Transverse colon (tissue), 4 donors: ENCODE data around the gene POMT1. TPM values are rescaled to one million over a fixed set of nuclear protein-coding genes. Genes with fewer than 3 reads are reported as not detected.

Experiments
- DNase-seq: peaks from one replicate; pipeline ENCODE4 v3.0.0-alpha.2; 2019
- H3K27ac ChIP-seq, 4 donors: fragments of 200-600 bp; sonication (generic); 2 replicates each; pipeline ENCODE4 v1.5.1; 2016 to 2018; ENCODE audit warnings: inconsistent platforms in 4 of 4
- H3K27me3 ChIP-seq: fragments of 200-600 bp; sonication (generic); 2 replicates; pipeline ENCODE4 v1.5.1; 2017; ENCODE audit warnings: inconsistent platforms
- H3K36me3 ChIP-seq, 4 donors: fragments of 200-600 bp; sonication (generic); 2 replicates each; pipeline ENCODE4 v1.5.1; 2017 to 2019; ENCODE audit warnings: inconsistent platforms in 4 of 4
- H3K4me1 ChIP-seq, 4 donors: fragments of 200-600 bp; sonication (generic); 2 replicates each; pipeline ENCODE4 v1.5.1; 2017 to 2020; ENCODE audit warnings: inconsistent platforms in 4 of 4
- H3K4me3 ChIP-seq, 4 donors: fragments of 200-600 bp; sonication (generic); 1 replicate in 1 of 4; 2 replicates in 3 of 4; pipeline versions ENCODE4 v1.5.1 to v1.6.1; 2017 to 2019; ENCODE audit warnings: inconsistent platforms in 4 of 4
- H3K9me3 ChIP-seq, 2 donors: fragments of 200-600 bp; sonication (generic); 2 replicates each; pipeline ENCODE4 v1.5.1; 2017 to 2019; ENCODE audit warnings: inconsistent platforms in 2 of 2
- CTCF ChIP-seq, 5 experiments: fragments of 200-600 bp in 3 of 5; fragments of 450-650 bp in 2 of 5; sonication (generic) in 3 of 5; IDR thresholded peaks; 1 replicate in 2 of 5; 2 replicates in 3 of 5; pipeline ENCODE4 v1.5.1; 2016 to 2017; ENCODE audit warnings: antibody characterized with exemption in 5 of 5, inconsistent platforms in 3 of 5, mild to moderate bottlenecking in 2 of 5, moderate library complexity in 1 of 5
- EP300 ChIP-seq: sonication (generic); formaldehyde crosslinking; IDR thresholded peaks from one replicate; pipeline ENCODE4 v1.6.1; 2017; ENCODE audit warnings: antibody characterized with exemption, low read depth
- POLR2A ChIP-seq: fragments of 450-650 bp; IDR thresholded peaks from one replicate; pipeline ENCODE4 v1.6.1; 2016; ENCODE audit warnings: antibody characterized with exemption, mild to moderate bottlenecking, moderate library complexity
- POLR2AphosphoS5 ChIP-seq, 3 donors: sonication (generic); formaldehyde crosslinking; IDR thresholded peaks; one replicate each; pipeline ENCODE4 v1.6.1; 2016; ENCODE audit warnings: antibody characterized with exemption in 3 of 3
- WGBS, 2 donors: methylation state at CpG; one replicate each; pipeline ENCODE4 v1.1.5; 2018; ENCODE audit warnings: low coverage in 1 of 2; 5-methylcytosine and 5-hydroxymethylcytosine counted together
- in situ Hi-C, 4 donors: fragments of 200-750 bp; cut with MboI; loops; one replicate each; pipeline versions ENCODE4 v1.15.0 to v1.15.1; 2017; ENCODE audit warnings: low sequenced_read_pairs in 3 of 4, low pct_ligation_motif_present in 1 of 4, low pct_unique_long_range_greater_than_20kb in 1 of 4
- intact Hi-C: fragments of 100-400 bp; cut with DNase I; formaldehyde crosslinking; loops from one replicate; pipeline ENCODE4 v1.15.1; 2023; ENCODE audit warnings: low total_unique reads
- total RNA-seq, 4 donors: library from RNA; depleted of rRNA; stranded (reverse); fragments of >200 nt; gene quantifications; one replicate each; pipeline ENCODE4 v1.1.0, GENCODE V29; 2016

The POMT1 gene
- total RNA-seq, 4 donors from 2014 or later = 37.5 to 178 (median 69.5) TPM

GRCh38 chr9:131480258-131480657 lies 22.5 kb upstream of the POMT1 start:
- 100% methylated on average over 1 of the region's 1 CpG; no CpG with 5 or more reads in 1 of the 2 donors for WGBS, 2 donors
- H3K36me3 ChIP-seq = peaks cover 0 to 77% (median 25%) of the 10 kb centered on the region in 4 donors

GRCh38 chr9:131481441-131482342 lies 21.0 kb upstream of the POMT1 start:
- WGBS, 2 donors = 80 to 82% methylated on average over 5 to 19 of the region's 19 CpGs
- in situ Hi-C loops (loop anchor here in 3 of 4 donors (10.0 to 25.0 kb wide), 3 partner anchors 117 to 256 kb away; partner anchors contain the start of gene RAPGEF1 (in 1 of the 3)), intact Hi-C loops (no loop called here)
- peak overlapping the region in 2 of 4 donors; percentile 17 to 36 for H3K27ac ChIP-seq
- no peaks in the 10 kb centered on the region for H3K27me3 ChIP-seq
- no peak overlapping the region for H3K4me3 ChIP-seq
- TF ChIP-seq POLR2AphosphoS5 (IDR thresholded peaks at IDR 0.05) (no peak), EP300 (no peak)
- no peak for DNase-seq
- H3K36me3 ChIP-seq = peaks cover 0 to 77% (median 25%) of the 10 kb centered on the region in 4 donors
- H3K9me3 ChIP-seq = no peaks in the 10 kb centered on the region
- no peaks in the 10 kb centered on the region for H3K4me1 ChIP-seq

More at GRCh38 chr9:131480258-131480657, 22.5 kb upstream of the POMT1 start:
- no peaks in the 10 kb centered on the region for H3K9me3 ChIP-seq
- DNase-seq = no peak
- intact Hi-C loops (no loop called here), in situ Hi-C loops (loop anchor here in 3 of 4 donors (10.0 to 25.0 kb wide), 3 partner anchors 115 to 257 kb away; partner anchors contain the start of gene RAPGEF1 (in 1 of the 3))
- H3K4me1 ChIP-seq = no peaks in the 10 kb centered on the region
- no peak for TF ChIP-seq CTCF (IDR thresholded peaks at IDR 0.05)
- TF ChIP-seq EP300 = no peak
- no peak for TF ChIP-seq POLR2A
- no peak overlapping the region for H3K4me3 ChIP-seq
- H3K27ac ChIP-seq = no peak overlapping the region
- H3K27me3 ChIP-seq = no peaks in the 10 kb centered on the region

- DNase-seq = no peak
- Histone ChIP-seq H3K36me3 (peaks cover 0 to 78% (median 27%) of the 10 kb centered on the region in 4 donors), H3K27me3 (no peaks in the 10 kb centered on the region), H3K4me1 (no peaks in the 10 kb centered on the region), H3K27ac (peak overlapping the region in 2 of 4 donors; percentile 31 to 44), H3K4me3 (no peak overlapping the region), H3K9me3 (no peaks in the 10 kb centered on the region)
- intact Hi-C loops (no loop called here), in situ Hi-C loops (loop anchor here in 3 of 4 donors (10.0 to 25.0 kb wide), 3 partner anchors 118 to 255 kb away; partner anchors contain the start of gene RAPGEF1 (in 1 of the 3))
- no peak for TF ChIP-seq POLR2A
- 91 to 100% methylated on average over 1 to 24 of the region's 24 CpGs for WGBS, 2 donors
These were observed 20.2 kb upstream of the POMT1 start for GRCh38 chr9:131482343-131483006.

- intact Hi-C loops = no loop called here
- TF ChIP-seq CTCF (IDR thresholded peaks at IDR 0.05) (no peak), EP300 (no peak), POLR2AphosphoS5 (IDR thresholded peaks at IDR 0.05) (no peak), POLR2A (no peak)
- H3K36me3 ChIP-seq = peaks cover 0 to 81% (median 28%) of the 10 kb centered on the region in 4 donors
These were observed 19.2 kb upstream of the POMT1 start for GRCh38 chr9:131483319-131484050.

More at GRCh38 chr9:131483319-131484050, 19.2 kb upstream of the POMT1 start:
- no peaks in the 10 kb centered on the region for H3K9me3 ChIP-seq
- H3K27ac ChIP-seq = peak overlapping the region in 2 of 4 donors; percentile 31 to 44
- H3K4me3 ChIP-seq = no peak overlapping the region
- no peaks in the 10 kb centered on the region for H3K27me3 ChIP-seq
- no peak for DNase-seq
- no peaks in the 10 kb centered on the region for H3K4me1 ChIP-seq
- in situ Hi-C loops = loop anchor here in 3 of 4 donors (10.0 to 25.0 kb wide), 3 partner anchors 119 to 254 kb away; partner anchors contain the start of gene RAPGEF1 (in 1 of the 3)
- WGBS, 2 donors = 84% methylated on average over 9 of the region's 9 CpGs; no CpG with 5 or more reads in 1 of the 2 donors
